GM21619 (cell line): ENCODE measurements around the gene MPG.

Source experiments
- ATAC-seq: cut with Tn5 transposase; IDR thresholded peaks from one replicate; pipeline ENCODE4 v1.9.1; 2021; ENCODE audit not compliant: unreplicated experiment

MPG gene

DNA sequence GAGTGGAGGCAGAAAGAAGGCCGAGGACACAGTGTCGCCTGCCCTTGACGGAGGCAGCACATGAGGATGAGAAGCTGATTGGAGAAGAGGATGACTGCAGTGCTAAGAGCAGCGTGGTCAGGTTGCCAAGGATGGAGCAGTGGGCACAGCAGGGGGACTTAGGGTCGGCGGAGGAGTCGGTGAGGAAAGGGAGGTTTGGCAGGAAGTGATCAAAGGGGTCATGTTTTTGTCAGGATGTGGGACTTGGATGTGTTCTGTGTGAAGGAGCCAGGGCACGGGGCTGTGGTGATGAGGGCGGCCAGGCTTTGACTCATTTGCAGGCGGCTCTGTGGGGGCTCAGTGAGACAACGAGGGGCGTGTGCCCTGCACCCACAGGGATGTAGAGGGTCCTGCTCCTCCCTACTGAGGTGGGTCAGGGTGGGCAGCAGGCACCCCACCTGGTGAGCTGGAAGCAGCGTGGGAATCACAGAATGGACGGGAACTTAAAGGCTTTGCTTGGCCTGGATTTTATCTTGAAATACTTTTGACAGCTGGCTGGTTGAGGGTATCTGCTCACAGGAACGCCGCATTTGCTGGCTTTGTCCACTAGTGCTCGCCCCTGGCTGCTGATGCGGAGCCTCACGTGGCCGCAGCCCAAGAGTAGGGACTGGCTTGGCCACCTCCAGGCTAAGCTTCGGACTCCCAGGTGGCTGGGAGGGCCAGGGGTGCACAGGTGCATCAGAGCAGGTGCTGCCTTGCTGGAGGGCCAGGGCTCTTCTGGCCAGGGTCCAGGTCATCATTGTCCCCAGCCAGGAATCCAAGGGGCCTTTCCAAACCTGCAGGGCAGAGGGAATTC lies 6.0 kb downstream of the MPG start:
- no peak for ATAC-seq

DNA sequence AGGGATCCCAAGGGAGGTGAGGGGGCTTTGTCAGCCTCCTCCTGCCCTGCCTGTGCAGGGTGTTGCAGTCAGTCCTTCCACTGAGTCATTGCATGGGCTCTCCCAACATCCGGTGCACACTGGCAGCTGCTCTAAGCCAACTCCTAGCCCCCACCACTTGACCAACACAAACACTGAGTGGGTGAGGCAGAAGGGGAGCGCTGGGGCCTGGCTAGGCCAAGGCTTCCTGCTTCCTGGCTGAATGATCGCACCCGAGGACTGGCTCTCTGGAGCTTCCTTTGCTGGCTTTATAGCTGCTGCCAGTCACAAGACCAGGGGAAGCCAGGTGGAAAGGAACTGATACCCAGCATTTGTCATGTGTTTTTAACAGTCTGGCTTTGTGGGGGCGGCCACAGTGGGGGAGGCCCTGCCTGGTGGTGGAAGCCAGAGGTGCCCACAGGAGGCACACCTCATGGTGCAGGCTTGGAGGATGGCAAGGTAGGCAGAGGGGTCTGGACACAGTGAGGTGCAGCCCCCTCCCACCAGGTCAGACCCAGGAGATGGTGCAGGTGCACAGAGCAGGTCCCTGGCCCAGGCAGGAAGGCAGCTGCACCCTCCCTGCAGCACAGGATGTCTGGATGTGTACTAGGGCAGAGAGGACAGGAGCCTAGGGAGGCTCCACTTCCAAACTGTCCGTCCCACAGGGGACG lies 6.8 kb downstream of the MPG start:
- ATAC-seq: peak; percentile 64

DNA sequence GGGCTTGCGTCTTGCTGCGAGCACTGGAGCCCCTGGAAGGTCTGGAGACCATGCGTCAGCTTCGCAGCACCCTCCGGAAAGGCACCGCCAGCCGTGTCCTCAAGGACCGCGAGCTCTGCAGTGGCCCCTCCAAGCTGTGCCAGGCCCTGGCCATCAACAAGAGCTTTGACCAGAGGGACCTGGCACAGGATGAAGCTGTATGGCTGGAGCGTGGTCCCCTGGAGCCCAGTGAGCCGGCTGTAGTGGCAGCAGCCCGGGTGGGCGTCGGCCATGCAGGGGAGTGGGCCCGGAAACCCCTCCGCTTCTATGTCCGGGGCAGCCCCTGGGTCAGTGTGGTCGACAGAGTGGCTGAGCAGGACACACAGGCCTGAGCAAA lies 7.4 kb downstream of the MPG start:
- peak; percentile 5 for ATAC-seq

DNA sequence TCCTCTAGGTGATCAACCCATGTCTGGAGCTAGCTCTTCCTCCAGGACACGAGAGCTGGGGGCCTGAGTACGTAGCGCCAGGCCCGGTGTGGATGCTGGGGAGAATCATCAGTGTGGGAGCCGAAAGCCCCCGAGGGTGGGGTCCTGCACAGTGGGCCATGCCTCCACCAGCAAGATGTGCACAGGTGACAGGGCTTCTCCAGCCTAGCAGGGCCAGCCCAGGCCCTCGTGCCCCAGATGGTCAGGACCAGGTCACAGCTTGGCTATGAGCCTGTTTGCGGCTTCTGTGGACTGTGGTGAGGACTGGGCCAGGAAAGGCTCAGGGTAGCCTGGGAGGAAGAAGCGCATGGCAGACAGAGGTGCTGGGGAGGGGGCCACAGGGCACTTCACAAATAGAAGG lies 7.8 kb downstream of the MPG start:
- no peak for ATAC-seq

DNA sequence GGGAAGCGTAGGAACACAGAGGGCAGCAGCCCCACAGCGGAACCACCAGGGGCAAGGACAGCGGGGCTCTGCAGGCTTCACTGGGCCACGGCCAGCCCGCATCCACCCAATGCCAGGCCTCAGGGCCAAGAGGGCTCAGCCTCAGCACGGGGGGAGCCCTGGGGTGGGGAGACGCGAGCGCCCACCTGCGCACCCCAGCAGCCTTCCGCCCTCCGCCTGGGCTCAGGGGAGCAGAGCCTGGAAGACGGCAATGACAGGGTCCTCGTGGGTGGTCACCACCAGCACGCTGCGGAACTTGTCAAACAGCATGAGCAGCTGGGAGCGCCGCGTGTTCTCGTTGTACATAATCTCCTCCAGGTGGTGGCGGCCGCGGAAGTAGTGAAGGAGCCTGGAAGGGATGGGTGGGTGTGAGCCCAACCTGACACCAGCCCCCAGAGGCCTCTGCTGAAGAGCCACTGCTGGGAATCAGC lies 8.5 kb downstream of the MPG start:
- ATAC-seq: no peak

DNA sequence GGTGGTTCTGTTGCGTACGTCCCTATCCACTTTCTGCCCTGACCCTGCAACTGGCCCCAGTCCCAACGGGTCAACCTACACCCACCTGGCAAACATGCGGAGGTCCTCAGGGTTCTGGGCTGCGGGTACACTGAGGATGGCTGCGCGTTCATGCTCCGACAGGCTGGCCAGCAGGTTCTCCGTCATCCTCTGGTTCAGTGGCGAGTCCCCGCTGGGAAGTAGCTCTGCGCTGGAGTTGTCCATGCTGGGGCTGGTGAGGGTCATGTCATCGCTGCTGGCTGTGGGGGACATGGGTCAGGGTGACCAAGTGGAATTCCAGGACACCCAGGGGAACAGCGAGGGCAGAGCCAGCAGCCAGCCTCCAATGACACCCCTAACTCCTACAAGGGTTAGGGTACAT lies 10.6 kb downstream of the MPG start:
- no peak for ATAC-seq

DNA sequence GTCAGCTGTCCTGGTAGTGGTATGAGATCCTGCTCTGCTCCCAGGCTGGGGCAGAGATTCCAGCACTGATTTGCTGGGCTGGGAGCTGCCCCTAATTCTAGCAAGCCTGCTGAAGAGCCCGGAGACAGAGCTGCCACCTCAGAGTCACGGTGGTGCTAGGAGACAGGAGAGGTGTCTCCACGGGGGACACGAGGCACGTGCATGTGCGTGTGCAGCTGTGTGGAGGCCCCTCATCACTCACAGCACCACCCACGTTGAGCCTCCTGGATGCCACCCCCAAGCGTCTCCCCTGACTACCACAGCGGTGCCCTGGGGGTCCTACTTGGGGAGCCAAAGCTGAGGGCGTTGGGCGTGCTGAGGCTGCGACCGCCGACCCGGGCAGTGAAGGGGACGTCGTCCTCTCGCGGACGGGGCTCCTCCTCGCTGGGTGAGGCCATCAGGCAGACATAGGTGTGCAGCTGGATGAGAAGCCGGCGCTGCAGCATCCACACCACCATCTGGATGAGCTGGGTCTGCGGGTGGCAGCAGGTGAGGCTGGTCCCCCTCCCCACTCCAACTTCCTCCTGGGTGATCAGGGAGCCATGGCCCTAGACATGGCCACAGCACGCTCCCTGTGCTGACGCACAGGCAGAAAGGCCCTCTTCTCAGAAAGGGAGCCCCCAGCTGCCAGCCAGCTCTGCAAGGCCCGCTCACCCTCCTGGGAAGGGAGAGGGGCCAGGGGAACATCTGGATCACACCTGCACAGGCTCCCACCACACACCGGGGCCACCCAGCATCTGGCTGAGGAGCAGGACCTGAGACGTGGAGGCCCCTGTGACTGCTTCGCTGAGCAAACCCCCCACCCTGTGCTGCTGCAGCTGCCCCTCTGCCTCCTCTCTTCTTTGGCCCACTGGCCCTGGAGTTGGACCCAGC lies 11.6 kb downstream of the MPG start:
- ATAC-seq: no peak

DNA sequence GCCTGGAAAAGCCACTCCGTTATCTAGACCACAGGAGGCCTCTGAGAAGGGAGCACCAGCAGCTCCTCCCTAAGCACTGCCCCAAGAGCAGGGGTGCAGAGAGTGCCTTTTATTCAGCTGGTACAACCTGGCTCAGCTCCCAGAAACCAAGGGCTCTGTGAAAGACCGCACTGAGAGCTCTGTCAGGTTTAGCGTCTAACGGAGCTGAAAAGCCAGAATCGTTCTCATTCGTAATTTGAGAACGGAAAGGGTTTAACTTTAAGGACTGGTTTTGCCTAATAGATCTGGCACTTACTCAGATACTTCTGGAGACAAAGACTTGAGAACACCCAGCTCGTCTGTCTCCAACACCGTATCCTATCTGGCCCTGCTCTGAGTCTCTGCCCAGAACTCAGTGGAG lies 13.5 kb downstream of the MPG start:
- no peak for ATAC-seq

DNA sequence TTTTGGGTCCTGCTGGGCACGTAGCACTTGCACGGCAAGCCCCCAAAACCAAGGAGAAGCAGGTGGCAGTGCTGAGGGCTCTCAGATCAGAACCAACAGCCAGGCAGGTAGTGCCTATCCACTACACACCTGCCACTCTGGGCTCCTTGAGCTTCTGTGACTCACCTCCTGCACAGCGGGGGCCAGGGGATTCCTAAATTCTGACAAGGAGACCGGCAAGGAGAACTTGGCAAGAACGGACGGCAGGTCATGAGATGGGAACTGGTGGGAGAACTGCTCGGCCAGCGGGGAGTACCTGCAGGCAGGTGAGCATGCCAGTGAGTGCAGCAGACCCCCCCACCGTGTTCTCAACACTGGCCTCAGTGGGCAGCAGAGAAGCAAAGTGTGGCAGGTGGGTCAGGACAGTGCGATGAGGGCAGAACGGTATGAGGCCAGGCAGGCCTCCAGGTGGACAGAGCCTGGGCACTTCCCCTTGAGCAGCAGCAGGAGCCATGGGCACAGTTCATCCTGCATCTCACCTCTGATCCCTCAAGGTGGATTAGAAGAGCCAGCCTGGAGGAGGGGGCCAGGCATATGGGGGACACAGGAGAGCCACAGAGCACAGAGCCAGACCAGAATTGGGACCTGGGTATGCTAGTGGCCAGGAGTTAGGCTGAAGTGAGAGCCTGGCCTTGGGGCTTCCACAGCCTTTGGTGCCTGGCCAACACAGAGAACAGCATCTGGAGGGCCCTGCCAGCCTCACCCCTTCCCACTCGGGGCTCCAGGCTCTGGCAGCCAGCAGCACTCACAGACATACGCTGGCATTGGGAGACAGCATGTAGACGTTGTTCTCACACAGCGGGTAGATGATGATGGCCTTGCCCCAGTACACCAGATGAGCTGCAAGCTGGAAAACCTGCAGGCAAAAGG lies 14.7 kb downstream of the MPG start:
- ATAC-seq: no peak

DNA sequence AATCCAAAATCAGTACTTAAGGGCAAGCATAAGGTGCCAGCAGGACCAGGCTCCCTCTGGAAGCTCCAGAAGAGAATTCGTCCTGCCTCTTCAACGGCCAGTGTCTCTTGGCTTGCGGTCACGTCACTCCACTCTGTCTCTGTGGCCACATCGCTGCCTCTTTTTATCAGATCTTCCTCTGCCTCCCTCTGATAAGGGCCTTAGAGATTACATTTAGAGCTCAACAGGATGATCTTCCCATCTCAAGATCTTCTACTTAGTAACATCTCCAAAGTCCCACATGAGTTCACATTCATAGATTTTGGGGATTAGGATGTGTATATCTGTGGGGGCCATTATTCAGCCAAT lies 16.9 kb downstream of the MPG start:
- no peak for ATAC-seq

DNA sequence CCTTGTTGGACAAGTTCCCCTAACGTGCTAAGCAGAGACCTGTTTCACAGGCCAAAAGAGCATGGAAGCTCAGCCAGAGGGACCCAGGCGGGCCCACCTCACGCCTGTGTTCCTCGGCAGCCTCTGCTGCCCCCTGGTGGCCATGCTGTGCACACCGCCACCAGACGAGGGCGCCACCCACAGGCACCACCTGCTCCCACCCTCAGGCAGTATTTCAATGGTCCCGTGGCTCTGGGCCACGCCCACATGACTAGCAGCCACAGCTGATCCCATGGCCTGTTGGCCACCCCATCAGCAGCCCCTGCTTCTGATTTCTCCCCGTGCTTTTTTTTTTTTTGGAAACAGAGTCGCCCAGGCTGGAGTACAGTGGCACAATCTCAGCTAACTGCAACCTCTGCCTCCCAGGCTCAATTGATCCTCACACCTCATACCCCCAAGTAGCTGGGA lies 18.9 kb downstream of the MPG start:
- ATAC-seq: peak; percentile 66

DNA sequence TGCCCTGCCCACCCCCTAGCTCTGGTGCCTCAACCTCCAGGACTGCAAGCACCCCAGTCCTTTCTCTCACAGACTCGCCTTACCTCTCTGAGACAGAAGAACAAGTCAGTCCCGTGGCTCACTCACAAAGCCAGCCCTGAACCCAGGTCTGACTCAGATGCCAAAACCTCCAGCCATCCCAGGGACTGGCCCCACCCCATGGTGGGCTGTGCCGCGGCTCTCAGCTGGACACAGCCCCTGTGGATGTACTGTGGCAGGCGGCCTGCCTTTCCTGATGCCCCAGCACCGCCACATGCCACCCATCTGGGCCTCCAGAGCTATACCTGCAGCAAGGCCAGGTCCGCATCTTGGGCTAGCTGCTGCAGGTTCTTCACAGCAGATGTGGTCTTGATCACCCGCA lies 19.8 kb downstream of the MPG start:
- no peak for ATAC-seq

DNA sequence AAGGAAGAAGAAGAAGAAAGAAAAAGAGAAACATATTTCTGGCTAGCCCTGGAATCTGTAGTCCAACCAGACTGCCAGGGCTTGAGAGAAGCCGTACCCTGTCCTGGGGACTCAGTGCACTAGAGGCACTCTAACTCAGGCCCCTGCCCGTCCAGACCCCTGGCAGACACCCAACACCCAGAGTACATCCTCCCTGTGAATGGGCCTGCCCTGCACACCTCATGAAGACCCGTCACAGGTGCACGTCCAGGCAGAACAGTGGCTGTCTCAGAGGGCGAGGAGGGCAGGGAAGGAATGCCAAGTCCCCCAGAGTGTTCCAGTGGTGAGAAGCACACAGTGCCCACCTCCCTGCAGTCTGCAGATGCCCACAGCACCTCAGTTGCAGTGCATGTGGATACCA lies 23.0 kb downstream of the MPG start:
- ATAC-seq: no peak

DNA sequence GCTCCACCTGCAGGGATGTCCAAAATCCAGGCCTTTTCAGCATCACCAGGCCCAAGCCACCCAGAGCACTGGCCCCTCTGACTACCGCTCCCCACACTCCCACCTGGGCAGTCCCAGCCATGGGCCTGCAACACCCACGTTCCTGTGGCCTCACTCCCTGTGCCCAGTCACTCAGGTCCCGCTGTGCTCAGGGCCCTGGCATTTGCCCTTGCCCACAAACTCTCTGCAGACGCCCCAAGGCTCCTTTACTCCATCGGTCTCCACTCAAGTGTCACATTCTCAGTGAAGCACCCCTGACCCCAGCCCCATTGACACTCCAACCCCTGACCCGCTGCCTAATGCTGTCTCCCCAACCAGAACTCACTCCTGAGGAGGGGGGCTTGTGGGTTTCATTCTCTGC lies 23.6 kb downstream of the MPG start:
- ATAC-seq: no peak

DNA sequence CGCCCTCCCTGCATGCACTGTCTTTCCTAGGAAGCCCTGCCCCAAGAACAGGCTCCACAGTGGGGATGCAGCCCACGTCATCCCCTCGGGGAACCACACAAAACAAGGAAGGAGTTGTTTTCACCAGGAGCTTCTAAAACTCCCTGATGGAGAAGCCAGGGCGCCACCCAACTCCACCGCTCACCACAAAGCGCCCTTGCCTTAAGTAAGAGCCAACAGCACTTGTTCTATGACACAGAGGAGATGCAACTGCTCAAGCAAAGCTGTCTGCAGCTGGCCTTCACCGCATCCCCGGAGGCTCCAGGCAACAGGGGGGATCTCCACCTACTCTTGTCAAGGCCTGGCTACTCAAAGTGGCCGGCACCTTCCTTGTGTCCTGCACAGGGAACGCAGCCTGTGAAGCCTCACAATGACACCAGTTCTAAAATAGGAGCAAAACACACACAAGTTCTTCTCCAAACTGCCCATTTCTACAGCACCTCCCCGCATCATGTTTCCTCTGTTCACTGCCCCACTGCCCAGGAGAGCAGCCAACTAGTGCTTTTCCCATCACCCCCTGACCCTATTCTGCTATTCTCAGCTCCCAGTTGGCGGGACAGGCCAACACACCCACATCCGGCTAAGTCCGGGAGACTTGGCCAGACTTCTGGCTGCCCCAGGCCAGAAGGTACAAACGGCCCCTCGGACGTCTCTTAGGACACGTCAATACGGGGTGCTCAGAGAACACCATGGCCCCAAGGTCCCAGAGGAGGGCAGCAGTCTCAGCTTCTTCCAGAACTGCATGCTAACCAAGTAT lies 24.2 kb downstream of the MPG start:
- ATAC-seq: no peak

DNA sequence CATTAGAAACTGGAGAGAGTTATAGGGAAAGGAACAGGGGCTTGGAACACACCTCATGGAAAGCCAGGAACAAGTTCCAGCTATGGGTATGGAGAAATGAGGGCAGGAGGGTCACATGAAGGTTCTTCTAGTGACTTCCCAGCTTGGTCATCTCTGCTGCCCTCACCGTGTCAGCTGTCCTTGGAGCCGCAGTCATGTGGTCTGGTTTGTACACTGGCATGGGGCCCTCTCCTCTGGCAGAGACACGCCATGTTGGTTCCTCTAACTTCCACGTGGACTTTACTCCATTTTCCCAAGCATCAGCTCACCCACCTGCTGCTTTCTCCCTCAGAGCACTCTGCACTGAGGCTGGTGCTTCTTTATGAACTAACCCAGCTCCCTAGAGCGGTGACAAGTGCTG lies 26.3 kb downstream of the MPG start:
- no peak for ATAC-seq

DNA sequence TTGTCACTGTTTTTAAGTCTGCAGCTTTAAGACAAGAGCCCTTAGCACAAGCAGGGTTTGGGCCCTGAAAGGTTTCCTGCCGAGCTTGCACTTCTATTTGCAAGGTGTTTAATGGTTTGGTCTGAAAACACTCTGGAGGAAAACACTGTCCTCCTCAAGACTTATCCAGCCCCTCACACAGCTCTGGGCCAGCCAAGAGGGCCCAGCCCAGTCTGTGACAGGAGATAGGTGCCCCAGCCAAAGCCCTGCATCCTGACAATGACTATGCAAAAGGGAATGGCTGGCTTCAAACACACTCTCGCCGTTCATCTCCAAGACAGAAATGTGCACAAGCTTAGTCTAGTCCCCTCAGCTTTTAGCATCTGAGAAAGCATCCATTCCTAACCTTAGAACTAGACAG lies 26.9 kb downstream of the MPG start:
- ATAC-seq: no peak

DNA sequence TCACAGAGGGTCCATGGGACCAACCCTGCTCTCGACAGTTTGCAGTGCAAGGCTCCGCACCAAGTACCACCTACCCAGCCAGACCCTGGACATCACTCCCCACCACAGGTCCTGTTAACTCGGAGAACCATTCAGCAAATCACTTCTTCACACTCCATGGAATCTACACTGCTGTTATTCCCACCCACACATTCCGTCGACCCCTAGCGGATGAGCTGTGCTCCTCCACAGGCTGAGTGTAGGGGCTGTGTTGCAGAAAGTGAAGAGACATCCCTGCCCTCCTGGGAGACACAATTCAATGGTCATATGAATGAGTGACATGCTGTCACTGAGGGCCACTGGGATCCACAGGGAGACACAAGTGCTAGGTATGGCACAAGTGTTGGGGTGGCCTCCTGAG lies 27.5 kb downstream of the MPG start:
- ATAC-seq: no peak

DNA sequence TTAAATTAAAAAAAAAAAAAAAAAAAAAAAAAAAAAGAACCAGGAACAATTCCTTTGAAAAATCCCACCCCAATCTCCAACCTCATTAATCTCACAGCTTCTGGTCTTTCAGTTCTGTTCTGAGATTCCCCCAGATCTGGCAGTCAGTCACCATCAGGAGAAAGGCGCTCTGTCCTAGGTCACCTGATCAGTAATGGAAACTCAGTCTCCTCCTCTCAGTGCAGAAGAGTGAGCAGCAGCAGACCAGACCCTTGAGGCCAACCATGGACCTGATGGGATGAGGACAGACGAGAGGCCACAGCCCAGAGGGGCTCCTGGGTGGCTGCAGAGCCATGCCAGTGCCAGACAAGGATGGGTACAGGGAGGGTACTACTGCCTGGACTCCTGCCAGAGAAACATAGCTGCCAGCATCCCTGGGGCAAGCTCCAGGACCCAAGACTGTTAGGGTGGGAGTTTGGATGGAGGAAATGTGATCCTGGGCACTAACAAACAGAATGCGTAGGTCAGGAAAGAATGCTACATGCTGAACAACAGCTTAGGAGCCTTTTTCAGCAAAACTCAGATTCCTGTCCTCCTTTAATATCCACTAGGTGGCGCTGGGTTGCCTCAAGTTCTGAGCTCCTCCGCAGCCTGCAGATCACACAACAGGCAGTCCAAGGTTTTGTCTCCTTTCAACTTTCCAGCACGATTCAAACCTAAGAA lies 28.7 kb downstream of the MPG start:
- ATAC-seq: no peak
